GM21515 (cell line): ENCODE measurements around the gene EIPR1.

Source experiments
- ATAC-seq: cut with Tn5 transposase; IDR thresholded peaks from one replicate; pipeline ENCODE4 v1.9.1; 2021; ENCODE audit not compliant: unreplicated experiment

The EIPR1 gene

GRCh38 chr2:3139906-3140305 lies 237.7 kb downstream of the EIPR1 start:
- ATAC-seq, result no peak
